HUDEP-2 (cell line): Measurements from ENCODE around the gene DMXL1.
"Not testable (repeated sequence)": the region's sequence is repeated elsewhere in the genome, so short reads cannot be mapped to it uniquely, and the experiment has no call there.

Experiments used
- DNase-seq, 76 experiments: peaks; one replicate each; lab custom pipeline; 2025; ENCODE audit not compliant: unreplicated experiment in 76 of 76; lab: John Stamatoyannopoulos, UW

Gene DMXL1

DNA sequence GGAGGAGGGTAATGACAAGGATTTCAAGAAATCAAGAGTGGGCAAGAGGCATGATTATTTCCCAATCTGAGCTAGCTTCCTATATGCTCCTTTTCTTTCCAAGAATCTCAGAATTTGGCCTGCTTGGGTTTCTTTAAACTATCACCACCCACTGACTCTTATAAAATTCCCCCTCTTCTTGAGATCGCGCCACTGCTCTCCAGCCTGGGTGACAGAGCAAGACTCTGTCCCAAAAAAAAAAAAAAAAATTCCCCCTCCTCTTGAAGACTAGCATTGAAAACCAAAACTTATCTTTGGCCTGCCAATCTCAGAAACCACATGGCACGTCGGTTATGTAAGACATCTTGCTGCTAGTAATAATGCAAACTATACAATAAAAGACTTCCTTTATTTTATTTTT is 3.4 kb upstream of the DMXL1 start:
- no peak for DNase-seq

GRCh38 chr5:119070578-119070827 is 384 bp upstream of the DMXL1 start:
- peak in 9 of 76 experiments; percentile 22 to 91 (median 78) for DNase-seq

DNA sequence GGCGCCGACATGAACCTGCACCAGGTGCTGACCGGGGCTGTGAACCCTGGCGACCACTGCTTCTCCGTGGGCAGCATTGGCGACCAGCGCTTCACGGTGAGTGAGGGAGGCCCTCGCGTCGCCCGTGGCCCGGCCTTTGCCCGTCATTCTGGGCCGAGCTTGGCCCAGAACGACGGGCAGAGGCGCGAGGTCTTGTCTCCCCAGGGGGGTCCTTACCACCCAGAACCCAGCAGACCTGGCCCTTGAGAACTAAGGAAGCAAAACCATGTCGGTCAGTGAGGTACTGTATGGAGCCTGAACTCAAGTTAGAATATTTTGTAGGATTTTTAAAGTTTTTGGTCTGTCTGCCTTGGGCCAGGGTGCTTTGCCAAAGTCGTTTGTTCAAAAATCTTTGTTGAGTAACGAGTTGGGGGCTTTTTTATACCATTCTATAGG is 691 bp downstream of the DMXL1 start:
- peak in 3 of 76 experiments; percentile 27 to 47 (median 47) for DNase-seq

- DNase-seq: no peak
Measured at GRCh38 chr5:119072496-119072895, 1.6 kb downstream of the DMXL1 start.

- DNase-seq: not testable (repeated sequence)
Measured at GRCh38 chr5:119073746-119074337, 3.0 kb downstream of the DMXL1 start.

DNA sequence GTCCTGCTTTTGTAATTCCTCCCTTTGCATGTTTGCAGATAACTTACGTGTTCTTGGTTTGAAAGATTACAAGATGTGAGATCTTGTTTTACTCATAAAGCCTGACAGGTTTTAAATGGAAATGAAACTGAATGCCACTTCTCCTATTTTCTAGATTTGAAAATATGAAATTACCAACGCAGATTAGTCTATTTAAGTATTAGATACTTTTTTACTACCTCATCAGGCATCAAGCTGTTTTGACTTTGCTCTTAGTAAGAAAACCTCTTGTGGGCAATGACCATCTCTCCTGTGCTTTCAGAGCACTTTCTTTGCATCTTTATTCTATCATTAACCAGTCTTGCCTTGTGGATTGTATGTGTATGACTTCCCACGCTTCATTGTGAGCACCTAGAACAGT is 3.5 kb downstream of the DMXL1 start:
- no peak for DNase-seq

DNA sequence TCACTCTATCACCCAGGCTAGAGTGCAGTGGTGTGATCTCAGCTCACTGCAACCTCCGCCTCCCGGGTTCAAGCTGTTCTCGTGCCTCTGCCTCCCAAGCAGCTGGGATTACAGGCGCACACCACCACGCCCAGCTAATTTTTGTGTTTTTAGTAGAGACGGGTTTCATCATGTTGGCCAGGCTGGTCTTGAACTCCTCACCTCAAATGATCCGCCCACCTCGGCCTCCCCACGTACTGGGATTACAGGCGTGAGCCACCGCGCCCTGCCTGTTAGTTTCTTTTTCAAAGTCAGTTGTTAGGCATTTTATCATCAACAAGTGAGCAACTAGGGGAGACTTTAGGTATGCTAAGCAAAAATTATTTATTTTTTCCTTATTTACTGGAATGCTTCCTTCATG is 4.4 kb downstream of the DMXL1 start:
- DNase-seq: not testable (repeated sequence)

GRCh38 chr5:119076080-119076479 is 5.2 kb downstream of the DMXL1 start:
- DNase-seq: no peak

DNA sequence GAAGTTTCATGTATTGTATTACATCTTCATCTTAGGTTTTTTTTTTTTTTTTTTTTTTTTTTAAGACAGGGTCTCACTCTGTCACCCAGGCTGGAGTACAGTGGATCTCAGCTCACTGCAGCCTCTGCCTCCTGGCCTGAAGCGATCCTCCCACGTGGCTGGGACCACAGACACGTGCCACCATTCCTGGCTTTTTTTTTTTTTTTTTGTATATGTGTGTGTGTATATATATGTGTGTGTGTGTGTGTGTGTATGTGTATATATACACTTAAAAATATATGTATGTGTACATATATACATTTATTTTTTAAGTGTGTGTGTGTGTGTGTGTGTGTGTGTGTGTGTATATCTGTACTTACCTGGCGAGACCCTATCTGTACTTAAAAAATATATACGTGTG is 6.6 kb downstream of the DMXL1 start:
- DNase-seq: no peak

GRCh38 chr5:119078071-119078846 is 7.4 kb downstream of the DMXL1 start:
- DNase-seq: no peak

DNA sequence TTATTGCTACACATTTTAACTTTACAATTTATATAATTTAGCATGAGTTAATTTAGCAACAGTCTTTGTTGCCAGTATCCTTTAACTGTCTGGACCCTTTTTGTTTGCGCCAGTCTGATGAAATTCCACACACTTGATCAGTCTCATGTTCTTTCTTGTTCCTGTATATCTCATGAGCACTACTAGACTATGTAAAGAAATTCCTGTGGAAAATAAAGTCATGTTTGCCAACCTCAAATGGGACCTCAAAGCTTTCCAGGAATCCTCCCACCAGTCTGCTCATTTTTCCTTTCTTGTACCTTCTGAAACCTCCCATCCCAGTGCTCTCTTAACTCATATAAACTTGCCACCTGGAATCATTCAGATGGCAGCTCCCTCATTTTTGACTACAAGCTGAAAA is 8.0 kb downstream of the DMXL1 start:
- DNase-seq: no peak

DNA sequence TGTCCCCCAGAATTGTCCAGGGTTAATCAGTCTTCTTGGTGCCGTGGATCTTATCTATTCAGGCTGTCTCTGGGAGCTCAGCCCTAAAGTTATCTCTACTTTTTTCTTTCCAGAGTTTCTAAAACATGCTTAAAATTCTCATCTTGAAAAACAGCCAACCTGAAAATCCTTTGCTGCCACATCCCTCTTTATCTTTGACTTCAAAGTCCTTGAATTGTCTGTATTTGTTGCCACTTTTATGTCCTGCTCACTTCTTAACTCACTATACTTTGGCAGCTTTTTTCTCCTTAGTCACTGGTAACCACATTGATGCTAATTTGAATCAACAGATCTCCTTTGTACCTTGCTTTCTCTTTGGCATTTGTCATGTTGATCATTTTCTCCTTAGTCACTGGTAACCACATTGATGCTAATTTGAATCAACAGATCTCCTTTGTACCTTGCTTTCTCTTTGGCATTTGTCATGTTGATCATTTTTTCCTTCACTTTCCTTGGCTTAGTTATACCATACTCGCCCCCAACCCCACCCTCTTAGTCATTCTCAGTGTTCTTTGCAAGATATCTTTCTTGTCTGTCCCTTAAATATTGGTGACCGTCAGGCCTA is 8.5 kb downstream of the DMXL1 start:
- DNase-seq: peak in 26 of 76 experiments; percentile 5 to 67 (median 28)

DNA sequence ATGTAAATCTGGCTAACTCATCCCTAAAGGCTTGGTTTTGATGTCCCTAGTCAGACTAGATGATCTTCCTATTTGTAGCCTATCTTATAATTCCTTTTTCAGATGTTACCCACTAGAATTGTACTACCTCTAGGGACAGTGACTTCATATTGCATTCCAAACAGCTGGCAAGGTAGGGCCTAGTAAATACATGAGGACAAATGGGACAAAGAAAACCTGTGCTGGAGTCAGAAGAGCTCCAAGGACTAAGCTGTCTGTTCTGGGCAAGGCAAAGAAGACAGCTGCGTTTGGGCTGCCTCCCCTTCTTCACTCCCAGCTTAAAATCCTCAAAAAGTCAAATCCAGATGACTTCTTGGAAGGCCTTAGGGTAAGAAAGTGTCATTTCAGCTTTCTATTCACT is 10.0 kb downstream of the DMXL1 start:
- DNase-seq: no peak

- no peak for DNase-seq
Measured at GRCh38 chr5:119082691-119083090, 11.8 kb downstream of the DMXL1 start.

DNA sequence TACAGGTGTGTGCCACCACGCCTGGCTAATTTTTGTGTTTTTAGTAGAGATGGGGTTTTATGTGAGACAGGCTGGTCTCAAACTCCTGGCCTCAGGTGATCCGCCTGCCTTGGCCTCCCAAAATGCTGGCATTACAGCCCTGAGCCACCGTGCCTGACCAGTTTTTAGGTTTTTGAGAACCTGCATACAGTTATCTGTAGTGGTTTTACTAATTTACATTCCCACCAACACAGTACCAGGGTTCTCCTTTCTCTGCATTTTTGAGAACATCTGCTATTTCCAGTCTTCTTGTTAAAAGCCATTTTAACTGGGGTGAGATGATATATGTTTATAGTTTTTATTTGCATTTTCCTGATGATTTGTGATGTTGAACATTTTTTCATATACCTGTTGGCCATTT is 12.8 kb downstream of the DMXL1 start:
- DNase-seq: no peak

- DNase-seq: no peak
Measured at GRCh38 chr5:119088438-119088837, 17.6 kb downstream of the DMXL1 start.

GRCh38 chr5:119095611-119096010 is 24.7 kb downstream of the DMXL1 start:
- no peak for DNase-seq

DNA sequence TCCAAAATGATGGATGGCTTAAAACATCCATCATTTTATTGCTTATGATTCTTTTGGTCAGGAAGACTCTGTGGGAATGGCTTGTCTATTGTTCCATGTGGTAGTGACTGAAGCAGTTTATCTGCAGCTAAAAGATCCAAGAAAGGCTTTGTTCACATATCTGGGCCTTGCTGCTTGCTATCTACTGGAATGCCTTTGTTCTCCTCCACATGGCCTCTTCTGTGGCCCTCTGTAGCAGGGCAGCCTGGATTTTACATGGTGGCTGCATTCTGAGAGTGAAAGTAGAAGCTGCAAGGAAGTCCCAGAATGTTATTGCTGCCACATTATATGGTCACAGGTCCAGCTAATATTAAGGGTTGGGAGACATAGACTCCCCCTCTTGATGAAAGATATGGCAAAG is 35.1 kb downstream of the DMXL1 start:
- no peak for DNase-seq

GRCh38 chr5:119112151-119112550 is 41.3 kb downstream of the DMXL1 start:
- DNase-seq: no peak

DNA sequence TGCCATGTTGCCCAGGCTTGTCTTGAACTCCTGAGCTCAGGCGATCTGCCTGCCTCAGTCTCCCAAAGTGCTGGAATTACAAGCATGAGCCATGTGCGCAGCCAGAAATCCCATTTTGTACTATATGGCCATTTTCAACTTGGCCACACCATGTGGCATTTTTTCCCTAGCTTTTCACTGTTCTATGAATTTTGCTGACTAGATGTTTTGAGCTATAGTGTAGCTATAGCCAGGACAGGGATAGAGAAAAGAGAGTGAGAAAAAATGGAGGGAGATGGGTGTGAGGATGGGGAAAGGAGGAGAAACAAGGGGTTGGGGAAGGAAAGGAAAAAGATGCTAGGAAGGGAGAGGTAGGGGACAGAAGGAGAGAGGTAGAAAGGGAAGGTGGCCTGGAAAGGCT is 46.4 kb downstream of the DMXL1 start:
- no peak for DNase-seq

DNA sequence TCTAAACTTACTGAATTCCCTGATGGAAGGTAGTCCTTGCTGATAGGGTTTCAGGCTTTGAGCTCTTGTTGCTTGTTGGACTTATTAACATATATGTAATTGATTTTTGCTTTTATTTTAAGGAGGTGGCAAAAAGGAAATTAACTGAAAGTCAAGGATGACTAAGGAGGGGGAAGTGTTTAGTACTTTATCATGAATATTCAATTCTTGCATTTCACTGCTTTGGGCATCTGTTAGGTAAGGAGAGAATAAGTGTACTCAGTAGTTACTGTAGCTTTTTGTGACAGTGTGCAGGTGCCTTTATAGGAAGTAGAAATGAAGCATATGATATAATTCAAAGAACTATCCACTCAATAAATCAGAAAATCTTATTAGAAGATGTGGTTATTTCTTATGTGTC is 47.1 kb downstream of the DMXL1 start:
- no peak for DNase-seq

DNA sequence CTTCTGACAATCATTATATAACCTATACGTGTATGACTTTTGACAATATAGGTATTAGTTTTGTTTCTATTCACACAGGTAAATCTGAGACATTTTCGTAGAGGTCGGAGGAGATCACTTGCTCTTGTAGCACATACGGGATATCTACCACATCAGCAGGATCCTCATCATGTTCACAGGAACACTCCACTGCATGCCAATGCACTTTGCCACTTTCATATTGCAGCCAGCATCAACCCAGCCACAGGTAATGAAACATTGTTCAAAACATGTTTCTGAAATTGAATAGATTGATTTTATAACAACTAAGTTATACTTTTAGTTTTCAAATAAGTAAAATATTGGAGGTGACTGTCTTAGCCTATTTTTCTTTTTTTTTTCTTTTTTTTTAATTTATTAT is 50.0 kb downstream of the DMXL1 start:
- DNase-seq: no peak
